Measurements from ENCODE around the gene CAMK1D. TPM values are rescaled to one million over a fixed set of nuclear protein-coding genes. Genes with fewer than 3 reads are reported as not detected.
A peak's percentile ranks its signal among the peaks of the same experiment; 100 is the strongest.

Gene CAMK1D
- total RNA-seq, 1 experiment from 2014 or later: 2.3 TPM

DNA sequence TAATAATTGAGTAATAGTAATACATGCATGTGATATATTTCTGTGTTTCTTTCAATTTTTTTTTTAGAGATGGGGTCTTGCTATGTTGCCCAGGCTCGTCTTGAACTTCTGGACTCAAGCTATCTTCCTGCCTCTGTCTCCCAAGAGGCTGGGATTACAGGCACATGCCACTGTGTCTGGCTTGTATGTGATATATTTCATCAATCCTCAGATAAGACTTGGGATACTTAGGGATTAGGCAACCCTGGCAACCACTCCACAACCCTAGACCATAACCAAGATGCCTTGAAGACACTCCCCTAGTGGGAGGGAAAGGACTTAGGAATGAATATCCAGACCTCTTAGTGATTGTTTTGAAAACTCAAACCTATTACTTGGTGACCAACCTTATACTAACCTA lies 497.4 kb downstream of the CAMK1D start:
- DNase-seq (ENCODE audit: low spot score): no peak

DNA sequence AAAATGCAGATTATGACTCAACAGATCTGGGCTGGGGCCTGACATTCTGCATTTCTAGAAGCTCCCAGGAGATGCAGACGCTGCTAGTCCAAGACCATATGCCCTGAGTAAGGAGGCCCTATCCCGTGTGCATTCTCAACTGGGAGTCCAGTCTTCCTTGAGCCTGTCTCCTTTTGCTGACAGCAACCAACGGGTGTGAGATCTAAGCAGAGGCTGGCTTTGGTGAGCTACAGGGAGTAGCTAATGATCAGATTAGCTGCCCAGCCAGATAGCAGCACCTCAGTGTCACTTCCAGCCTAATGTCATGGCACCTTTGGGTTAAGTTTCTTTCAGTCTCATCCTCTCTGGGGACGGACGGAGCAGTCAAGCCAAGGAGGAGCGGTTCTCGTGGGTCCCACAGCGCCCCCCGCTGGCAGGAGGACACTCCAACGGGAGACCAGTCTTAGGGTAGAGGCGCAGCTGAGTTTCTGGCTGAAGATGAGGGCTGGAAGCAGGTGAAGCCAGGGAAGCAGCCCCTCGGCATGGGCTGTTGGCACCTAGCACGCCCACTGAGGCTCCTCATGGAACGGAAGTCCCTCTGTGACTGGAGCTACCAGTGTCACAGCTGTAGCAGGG lies 498.1 kb downstream of the CAMK1D start:
- no peak for DNase-seq (ENCODE audit: low spot score)

DNA sequence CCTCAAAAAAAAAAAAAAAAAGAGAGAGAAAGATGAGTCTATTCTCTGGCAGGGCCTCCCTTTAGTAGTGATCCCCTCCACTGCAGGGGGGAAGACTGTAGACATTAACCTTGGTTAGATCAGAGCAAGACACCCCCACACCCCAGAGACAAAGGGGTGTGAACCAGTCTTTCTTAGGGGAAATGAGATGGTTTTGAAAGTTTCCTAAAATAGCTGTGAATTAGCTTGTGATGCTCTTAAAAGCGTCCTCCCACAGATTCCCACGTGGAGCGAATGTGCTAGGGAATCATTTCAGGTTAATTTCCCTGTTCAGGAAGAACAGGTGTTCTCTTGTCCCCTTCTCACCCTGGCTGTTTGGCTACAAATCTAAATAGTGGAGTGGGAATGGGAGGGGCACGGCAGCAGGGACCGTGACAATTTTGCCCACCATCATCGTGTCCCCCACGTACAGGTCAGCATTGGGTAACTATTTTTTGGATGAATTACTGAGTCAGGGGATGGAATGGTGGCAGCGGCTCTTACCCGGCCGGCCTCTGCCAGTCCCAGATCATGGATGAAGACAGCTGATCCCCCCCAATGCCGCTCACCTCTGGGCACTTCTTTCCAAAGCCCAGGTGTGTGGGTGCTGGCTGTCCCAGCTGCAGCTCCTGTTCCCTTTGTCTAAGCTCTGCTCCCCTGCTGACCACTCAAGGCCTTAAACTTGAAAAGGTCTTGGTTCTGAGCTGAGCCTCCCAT lies 499.3 kb downstream of the CAMK1D start:
- no peak for DNase-seq (ENCODE audit: low spot score)

DNA sequence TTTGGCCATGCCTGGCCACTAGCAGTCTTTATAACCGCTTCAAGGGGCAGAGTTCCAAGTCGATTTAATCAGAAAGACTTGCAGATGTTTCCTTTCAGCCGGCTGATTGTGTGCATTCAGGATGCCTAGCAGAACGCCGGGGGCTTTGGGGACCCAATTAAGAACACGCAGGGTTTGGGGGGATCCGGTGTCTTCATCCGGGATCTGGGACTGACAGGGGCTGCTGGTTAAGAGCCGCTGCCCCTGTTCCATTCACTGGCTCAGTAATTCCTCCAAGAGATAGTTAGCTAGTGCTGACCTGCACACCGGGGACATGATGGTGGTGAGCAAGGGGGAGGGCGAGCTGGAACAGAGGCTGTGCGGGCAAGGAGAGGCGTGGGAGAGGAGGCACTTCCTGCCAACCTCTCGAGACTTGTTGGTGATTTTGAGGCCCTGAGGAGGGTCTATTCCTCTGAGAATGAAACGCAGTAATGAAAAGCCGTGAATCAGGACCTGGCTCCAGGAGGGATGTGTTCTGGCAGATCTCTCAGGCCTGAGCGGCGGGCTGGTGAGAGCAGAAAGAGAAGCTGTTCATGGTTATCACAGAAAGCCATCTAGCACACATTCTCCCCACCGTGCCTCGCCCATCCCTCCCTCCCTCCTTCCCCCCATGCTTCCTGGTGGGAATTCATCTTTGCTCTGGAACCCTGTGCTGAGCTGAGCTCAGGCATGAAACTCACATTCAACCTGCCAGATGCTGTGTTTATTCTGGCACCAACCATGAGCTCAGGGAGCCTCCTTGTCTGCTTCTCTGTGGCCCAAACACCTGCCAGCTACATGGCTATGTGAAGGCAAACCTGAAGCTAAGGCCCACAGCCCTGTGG lies 500.2 kb downstream of the CAMK1D start:
- DNase-seq (ENCODE audit: low spot score): no peak

DNA sequence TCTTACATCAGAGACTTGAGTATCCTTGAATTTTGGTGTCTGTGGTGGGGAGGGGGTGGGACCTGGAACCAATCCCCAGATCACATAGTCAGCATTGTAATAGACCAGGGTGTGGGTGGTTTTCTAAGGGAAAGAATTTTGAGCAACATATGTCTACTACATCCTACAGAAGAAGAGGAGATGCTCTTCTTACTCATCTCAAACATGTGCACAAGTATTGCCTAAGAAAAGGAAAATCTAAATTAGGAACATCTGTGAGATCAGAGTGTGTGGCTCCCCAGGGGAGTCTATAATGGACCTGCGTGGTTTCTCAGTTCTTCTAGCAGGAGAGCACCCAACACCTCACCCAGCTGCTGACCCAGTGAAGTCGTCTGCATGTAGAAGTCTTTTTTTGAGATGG lies 503.3 kb downstream of the CAMK1D start:
- no peak for DNase-seq (ENCODE audit: low spot score)

DNA sequence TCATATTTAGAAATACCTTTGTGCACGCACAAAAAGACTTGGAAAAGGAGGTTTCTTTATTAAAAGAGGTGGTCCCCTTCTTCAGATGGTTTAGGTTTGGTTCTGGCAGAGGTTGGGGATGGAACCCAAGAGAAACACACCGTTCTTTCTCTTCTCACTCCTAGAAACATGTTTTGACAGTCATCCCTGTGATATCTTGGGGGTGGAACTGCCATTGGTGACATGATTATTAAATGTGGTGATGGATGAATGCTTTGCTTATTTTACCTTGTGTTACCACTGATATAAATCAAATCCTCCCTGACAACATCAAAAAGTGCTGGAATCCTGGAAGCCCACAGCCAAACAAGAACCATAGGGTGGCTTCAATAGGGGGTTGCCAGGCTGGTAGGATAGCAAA lies 505.6 kb downstream of the CAMK1D start:
- DNase-seq (ENCODE audit: low spot score): no peak

DNA sequence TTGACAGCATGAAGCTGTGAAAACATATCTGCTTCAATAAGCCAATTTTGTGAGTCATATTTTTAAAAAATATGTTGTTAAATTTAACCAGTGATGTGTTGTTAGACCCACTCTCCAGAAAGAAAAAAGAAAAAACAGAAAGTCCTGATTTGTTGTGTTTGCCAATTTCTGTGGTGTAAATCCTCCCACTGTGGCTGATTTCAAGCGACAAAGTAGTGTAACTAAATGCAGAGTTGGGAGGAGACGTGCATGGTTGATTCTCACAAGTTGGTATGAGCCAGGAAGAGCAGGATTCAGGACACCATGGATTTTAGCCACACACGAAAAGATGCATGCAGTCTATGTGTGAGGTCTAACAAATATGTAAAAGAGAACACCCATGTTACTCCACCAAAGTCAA lies 513.1 kb downstream of the CAMK1D start:
- no peak for DNase-seq (ENCODE audit: low spot score)

DNA sequence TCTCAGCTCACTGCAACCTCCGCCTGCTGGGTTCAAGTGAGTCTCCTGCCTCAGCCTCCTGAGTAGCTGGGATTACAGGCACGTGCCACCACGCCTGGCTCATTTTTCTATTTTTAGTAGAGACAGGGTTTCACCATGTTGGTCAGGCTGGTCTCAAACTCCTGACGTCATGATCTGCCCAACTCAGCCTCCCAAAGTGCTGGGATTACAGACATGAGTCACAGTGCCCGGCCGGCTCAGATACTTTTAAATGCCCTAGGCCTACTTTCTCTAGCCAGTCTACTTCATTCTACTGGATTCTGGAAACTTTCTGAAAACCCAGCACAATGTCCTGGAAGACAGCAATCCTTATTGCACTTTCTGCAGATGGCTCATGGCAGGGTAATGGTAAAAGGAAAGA lies 516.2 kb downstream of the CAMK1D start:
- peak; percentile 60 for DNase-seq (ENCODE audit: low spot score)

DNA sequence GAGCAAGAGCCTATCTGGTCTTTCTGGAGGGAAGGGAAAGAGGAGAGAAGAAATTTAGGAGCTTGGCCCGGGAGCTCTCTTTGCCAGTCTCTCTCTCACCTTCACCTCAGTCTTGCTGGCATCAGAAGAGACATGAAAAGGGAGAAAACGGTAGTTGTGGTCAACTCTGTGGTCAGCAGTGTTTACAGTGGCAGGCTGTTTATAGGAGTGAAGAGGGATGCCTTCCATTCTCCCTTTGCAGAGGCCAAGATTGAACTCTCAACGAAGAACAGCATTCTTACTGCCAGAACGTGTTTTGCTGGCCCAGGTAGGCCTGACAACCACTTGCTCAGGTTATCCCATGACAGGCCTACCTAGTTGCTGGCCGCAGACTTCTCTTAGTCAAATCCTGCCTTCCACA lies 518.9 kb downstream of the CAMK1D start:
- peak; percentile 40 for DNase-seq (ENCODE audit: low spot score)

DNA sequence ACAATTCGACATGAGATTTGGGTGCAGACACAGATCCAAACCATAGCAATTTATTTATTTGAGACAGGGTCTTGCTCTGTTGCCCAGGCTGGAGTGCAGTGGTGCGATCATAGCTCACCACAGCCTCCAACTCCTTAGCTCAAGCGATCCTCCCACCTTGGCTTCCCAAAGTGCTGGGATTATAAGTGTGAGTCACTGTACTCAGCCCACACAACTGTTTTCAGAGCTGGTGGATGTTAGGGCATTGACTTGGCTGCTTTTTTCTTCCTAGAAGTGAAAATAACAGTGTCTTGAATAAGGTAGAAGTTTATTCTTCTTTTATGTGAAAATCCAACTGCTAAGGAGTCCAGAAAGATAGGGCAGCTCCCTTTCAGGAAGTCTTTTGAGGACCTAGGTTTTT lies 520.1 kb downstream of the CAMK1D start:
- peak; percentile 53 for DNase-seq (ENCODE audit: low spot score)

DNA sequence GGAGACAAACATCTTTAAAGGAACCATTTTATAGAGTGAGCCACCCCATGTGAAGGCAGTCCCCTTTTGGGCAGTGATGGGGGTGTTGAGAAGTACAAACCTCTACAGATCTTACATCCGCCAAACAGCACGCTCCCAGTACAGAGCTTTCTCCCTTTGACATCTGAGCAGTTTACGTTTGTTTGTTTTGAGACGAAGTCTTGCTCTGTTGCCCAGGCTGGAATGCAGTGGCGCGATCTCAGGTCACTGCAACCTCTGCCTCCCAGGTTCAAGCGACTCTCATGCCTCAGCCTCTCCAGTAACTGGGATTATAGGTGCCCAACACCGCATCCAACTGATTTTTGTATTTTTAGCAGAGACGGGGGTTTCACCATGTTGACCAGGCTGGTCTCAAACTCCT lies 523.2 kb downstream of the CAMK1D start:
- no peak for DNase-seq (ENCODE audit: low spot score)

DNA sequence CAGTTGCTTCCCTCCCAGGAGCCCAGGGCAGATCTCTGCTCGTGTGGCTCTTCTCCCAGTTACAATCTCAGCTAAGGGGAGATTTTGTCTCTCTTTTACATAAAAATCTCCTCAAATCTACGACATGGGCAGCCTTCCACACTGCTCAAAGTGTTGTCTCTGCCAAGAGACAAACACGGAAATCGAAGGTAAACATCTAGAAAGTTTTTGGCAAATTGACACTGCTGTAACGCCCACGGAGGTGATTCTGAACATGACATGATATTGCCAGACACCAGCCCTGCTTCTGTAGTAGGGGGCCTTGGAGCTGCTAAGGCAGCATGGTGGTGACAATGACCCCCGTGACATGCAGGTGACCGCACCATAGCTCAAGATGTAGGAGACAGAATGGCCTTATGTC lies 523.8 kb downstream of the CAMK1D start:
- DNase-seq (ENCODE audit: low spot score): no peak

DNA sequence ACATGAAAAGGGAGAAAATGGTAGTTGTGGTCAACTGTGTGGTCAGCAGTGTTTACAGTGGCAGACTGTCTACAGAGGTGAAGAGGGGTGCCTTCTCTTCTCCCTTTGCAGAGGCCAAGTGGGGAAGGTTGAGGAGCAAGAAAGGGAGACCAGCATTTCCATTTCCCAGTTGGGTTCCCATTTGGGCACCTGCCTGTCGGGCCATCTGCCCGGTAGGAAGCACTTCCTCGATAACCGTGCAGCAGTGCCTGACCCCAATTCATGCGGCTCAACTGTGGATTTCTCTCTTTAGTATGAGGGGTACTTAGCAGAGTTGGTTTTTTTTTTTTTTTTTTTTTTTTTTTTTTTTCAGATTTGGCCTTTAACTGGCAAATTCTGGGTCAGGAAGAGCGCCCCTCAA lies 525.2 kb downstream of the CAMK1D start:
- no peak for DNase-seq (ENCODE audit: low spot score)

DNA sequence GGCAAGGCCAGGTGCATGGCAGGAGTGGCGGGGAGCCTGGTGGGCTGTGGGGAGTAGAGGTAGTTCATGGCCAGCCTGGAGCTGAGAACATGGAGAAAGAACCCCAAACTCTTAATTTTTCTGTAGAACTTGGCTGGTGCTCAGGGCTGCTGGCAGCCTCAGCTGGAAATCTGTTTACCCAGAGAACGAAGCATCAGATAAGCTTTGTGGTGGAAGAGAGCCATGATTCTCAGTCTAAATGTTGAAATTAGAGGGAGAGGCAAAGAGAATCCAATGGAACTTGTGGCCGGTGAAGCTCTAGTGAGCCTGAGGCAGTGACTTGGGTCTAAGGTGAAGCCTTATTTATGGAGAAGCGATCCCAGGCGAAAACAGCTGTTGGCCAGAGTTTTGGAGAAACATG lies 525.8 kb downstream of the CAMK1D start:
- DNase-seq (ENCODE audit: low spot score): peak; percentile 71

DNA sequence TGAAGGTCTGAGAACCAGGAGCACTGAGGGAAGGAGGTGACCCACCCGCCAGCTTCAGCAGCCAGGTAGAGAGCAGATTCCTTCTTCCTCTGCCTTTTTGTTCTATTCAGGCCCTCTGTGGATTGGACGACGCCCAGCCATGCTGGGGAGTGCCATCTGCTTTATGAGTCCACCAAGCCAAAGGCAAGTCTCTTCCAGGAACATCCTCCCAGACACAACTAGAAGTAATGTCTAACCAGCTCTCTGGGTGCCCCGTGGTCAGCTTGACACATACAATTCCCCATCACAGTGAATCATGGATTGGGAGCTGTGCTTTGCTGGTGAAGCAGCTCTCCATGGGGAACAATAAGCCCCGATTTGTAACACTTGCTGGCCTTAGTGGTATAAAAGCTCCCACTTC lies 526.9 kb downstream of the CAMK1D start:
- no peak for DNase-seq (ENCODE audit: low spot score)

DNA sequence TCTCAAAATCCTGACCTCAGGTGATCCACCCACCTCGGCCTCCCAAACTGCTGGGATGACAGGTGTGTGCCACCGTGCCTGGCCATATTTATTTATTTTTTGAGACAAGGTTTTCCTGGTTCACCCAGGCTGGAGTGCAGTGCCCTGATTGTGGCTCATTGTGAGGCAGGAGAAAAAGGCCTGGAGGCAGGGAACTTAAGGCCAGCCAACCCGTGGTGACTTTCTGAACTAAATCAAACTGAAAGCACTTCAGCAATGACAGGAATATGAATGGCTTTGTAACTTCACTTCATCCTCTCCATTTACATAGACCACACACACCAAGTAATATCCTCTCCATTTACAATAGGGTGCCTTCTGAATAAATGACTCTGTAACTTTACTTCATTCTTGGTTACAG lies 527.8 kb downstream of the CAMK1D start:
- no peak for DNase-seq (ENCODE audit: low spot score)

DNA sequence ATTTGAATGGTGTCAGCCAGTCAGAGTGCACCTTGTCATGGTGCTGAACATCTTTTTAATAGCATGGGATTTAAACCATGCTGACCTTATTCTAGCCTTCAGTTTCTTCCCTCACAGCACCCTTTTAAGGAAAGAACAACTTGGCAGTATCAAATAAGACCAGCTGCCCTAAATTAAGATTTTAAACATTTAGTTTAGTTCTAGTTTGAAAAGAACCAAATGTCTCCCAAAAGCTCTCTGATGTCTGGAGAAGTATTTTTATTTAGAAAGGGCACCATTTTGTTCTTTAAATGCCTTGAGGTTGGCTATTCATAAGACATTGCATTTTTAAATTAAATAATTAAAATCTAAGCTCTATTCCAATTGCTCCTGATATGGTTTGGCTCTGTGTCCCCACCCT lies 531.1 kb downstream of the CAMK1D start:
- DNase-seq (ENCODE audit: low spot score): no peak

DNA sequence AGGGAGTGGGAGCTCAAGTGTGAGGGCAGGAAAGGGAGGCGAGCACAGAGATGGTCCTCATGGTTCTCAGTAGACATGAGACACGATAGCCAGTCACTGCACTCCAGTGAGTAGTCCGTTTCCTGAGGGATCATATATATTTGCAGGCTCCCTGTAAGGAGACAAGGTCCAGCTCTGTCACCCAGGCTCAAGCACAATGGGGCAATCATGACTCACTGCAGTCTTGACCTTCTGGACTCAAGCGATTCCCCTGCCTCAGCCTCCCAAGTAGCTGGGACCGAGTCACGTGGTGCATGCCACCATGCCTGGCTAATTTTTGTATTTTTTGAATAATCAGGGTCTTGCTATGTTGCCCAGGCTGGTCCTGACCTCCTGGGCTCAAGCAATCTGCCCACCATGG lies 535.5 kb downstream of the CAMK1D start:
- no peak for DNase-seq (ENCODE audit: low spot score)

Other genes starting within 250 kb of the CAMK1D start
- 5.1 TPM in 2 replicates for gene SEC61A2, start 219.9 kb upstream of the CAMK1D start, total RNA-seq (2014; rRNA removed; shearing (Covaris generic))
- gene NUDT5, start 153.7 kb upstream of the CAMK1D start, total RNA-seq (2014; rRNA removed; shearing (Covaris generic)): 107 and 137 TPM in 2 replicates
- gene CDC123, start 153.4 kb upstream of the CAMK1D start, total RNA-seq (2014; rRNA removed; shearing (Covaris generic)): 89.4 and 125 TPM in 2 replicates

Data from H4 (cell line).